Activated CD8-positive, alpha-beta T cell treated with anti-CD3 and anti-CD28 coated beads, Interleukin-2, amount 10 ng/mL, durations not matched to agents 7 days and 5 days (primary cell): ENCODE measurements around the gene TECPR2. TPM values are rescaled to one million over a fixed set of nuclear protein-coding genes. Genes with fewer than 3 reads are reported as not detected.

Source experiments
- ATAC-seq: fragments of 150-1000 bp; cut with Tn5 transposase; one replicate; pipeline ENCODE4 v1.10.0; 2021; ENCODE audit warnings: moderate library complexity
- CTCF ChIA-PET: fragments of 350-600 bp; sonication (Branson Sonifier 250); formaldehyde crosslinking; loops from one replicate; lab custom pipeline; 2021; ENCODE audit warnings: antibody characterized with exemption; lab: Charles Lee
- POLR2A ChIA-PET: fragments of 350-600 bp; sonication (Branson Sonifier 250); formaldehyde crosslinking; loops from one replicate; lab custom pipeline; 2021; ENCODE audit warnings: antibody characterized with exemption; lab: Charles Lee
- DNase-seq: peaks from one replicate; pipeline ENCODE4 v3.0.0-alpha.2; 2020
- H3K27ac Mint-ChIP-seq: one replicate; pipeline ENCODE4 v1.8.0; 2021; ENCODE audit warnings: mild to moderate bottlenecking, mixed read lengths
- H3K27me3 Mint-ChIP-seq: one replicate; pipeline ENCODE4 v1.8.0; 2021; ENCODE audit warnings: low read depth, mixed read lengths
- H3K36me3 Mint-ChIP-seq: one replicate; pipeline ENCODE4 v1.8.0; 2021; ENCODE audit warnings: low read depth, mixed read lengths
- H3K4me1 Mint-ChIP-seq: one replicate; pipeline ENCODE4 v1.8.0; 2021; ENCODE audit warnings: low read depth, mixed read lengths
- H3K4me3 Mint-ChIP-seq: one replicate; pipeline ENCODE4 v1.8.0; 2021; ENCODE audit warnings: mild to moderate bottlenecking, mixed read lengths
- H3K9me3 Mint-ChIP-seq: one replicate; pipeline ENCODE4 v1.8.0; 2022; ENCODE audit warnings: mixed read lengths; ENCODE audit not compliant: insufficient read depth
- total RNA-seq, 2 experiments: library from RNA; stranded (reverse); gene quantifications; one replicate each; pipeline ENCODE4 v1.2.3, GENCODE V29; 2021

TECPR2 gene
- total RNA-seq, 2 experiments from 2014 or later: 8.0 to 9.4 TPM

DNA sequence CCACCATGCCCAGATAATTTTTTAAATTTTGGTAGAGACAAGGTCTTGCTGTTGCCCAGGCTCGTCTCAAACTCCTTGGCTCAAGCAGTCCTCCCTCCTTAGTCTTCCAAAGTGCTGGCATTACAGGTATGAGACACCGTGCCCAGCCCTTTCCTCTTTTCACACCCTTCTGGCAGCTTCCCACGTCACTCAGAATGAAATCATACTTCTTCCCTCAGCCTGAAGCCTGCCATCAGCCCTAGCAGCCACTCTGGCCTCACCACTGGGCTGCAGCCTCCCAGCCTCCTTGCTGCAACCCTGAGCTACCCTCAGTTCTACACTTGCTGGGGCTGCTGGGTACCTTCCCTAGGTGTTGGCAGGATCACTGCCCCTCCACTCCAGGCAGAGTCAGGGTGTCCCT lies 128.6 kb downstream of the TECPR2 start:
- H3K4me1 Mint-ChIP-seq: no peaks in the 10 kb centered on the region
- H3K4me3 Mint-ChIP-seq: no peak overlapping the region
- no peaks in the 10 kb centered on the region for H3K27me3 Mint-ChIP-seq
- no peaks in the 10 kb centered on the region for H3K9me3 Mint-ChIP-seq
- no peaks in the 10 kb centered on the region for H3K36me3 Mint-ChIP-seq
- DNase-seq: no peak
- POLR2A ChIA-PET: no interaction called here
- ATAC-seq: no peak
- CTCF ChIA-PET: no interaction called here
- no peak overlapping the region for H3K27ac Mint-ChIP-seq

DNA sequence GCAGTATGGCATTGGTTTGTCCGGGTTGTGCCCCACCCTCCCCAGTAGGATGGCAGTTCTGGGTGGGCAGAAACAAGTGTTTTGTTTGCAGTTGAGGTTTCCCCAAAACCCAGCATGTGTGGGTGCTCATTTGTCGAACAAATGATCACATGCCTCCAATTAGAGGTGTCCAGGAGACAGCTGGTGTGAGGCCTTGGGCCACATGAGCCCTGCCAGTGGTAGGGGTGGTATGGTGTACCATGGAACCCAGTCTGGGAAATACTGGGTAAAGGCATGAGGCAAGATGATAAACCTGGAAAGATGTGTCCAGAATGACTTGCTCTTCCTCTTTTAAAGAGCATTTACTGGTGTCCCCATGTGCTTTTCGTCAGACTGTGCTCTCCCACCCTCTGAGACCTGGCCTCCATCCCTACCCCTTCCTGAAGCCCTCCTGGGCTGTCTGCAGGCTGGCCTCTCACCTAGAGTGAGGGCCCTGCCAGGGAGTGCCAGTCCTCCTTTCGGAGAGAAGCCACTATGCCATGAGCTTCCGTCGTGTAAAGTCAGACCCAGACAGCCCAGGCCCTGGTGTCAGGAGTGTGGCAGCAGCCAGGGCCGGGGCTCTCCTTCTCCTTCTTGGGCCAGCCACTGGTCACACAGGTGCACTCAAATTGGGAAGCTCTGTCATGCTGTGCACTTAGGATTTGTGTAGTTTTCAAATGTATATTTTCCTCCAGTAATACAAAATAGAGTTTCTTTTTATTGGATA lies 129.2 kb downstream of the TECPR2 start:
- no peaks in the 10 kb centered on the region for H3K4me1 Mint-ChIP-seq
- H3K4me3 Mint-ChIP-seq: no peak overlapping the region
- CTCF ChIA-PET: no interaction called here
- POLR2A ChIA-PET: no interaction called here
- DNase-seq (no peak), ATAC-seq (no peak)
- no peaks in the 10 kb centered on the region for H3K9me3 Mint-ChIP-seq
- no peak overlapping the region for H3K27ac Mint-ChIP-seq
- H3K27me3 Mint-ChIP-seq: no peaks in the 10 kb centered on the region
- no peaks in the 10 kb centered on the region for H3K36me3 Mint-ChIP-seq

DNA sequence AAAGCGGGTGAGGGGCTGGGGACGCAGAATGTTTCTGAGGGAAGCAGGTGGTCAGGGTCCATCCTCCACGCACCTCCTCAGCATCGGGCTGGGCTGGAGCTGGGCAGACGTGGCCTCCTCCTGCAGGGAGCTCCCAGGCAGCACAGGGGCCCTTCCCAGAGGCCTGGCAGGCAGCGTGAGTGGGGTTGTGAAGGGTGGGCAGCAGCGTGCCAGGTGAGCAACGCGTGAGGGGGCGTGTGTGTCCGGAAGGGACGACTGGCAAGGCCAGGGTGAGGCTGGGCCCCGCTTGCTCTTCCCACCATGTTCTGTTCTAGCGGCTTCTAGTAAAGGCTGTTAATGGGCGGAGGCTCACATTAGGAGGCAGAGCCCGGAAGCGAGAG lies 129.8 kb downstream of the TECPR2 start:
- DNase-seq (no peak), ATAC-seq (no peak)
- Mint-ChIP-seq H3K4me1 (no peaks in the 10 kb centered on the region), H3K27me3 (no peaks in the 10 kb centered on the region), H3K4me3 (no peak overlapping the region), H3K27ac (no peak overlapping the region), H3K36me3 (no peaks in the 10 kb centered on the region), H3K9me3 (no peaks in the 10 kb centered on the region)
- POLR2A ChIA-PET: no interaction called here
- CTCF ChIA-PET: no interaction called here

- Mint-ChIP-seq H3K4me1 (no peaks in the 10 kb centered on the region), H3K4me3 (no peak overlapping the region), H3K9me3 (no peaks in the 10 kb centered on the region), H3K36me3 (no peaks in the 10 kb centered on the region), H3K27ac (no peak overlapping the region), H3K27me3 (no peaks in the 10 kb centered on the region)
- CTCF ChIA-PET: no interaction called here
- no peak for ATAC-seq
- POLR2A ChIA-PET: no interaction called here
- no peak for DNase-seq
Observed at GRCh38 chr14:102493096-102493495, 130.4 kb downstream of the TECPR2 start.

- no peaks in the 10 kb centered on the region for H3K36me3 Mint-ChIP-seq
- no peaks in the 10 kb centered on the region for H3K4me1 Mint-ChIP-seq
- DNase-seq (no peak), ATAC-seq (no peak)
- H3K4me3 Mint-ChIP-seq: no peak overlapping the region
- ChIA-PET CTCF (interaction anchor here (1.4 kb wide), 1 partner anchor 55 kb away, joined by 4 read pairs; no protein-coding TSS in a partner anchor), POLR2A (no interaction called here)
- no peaks in the 10 kb centered on the region for H3K9me3 Mint-ChIP-seq
- no peaks in the 10 kb centered on the region for H3K27me3 Mint-ChIP-seq
- no peak overlapping the region for H3K27ac Mint-ChIP-seq
Observed at GRCh38 chr14:102493585-102493984, 130.8 kb downstream of the TECPR2 start.

- H3K36me3 Mint-ChIP-seq: peaks cover 5% of the 10 kb centered on the region
- DNase-seq (no peak), ATAC-seq (no peak)
- H3K4me3 Mint-ChIP-seq: no peak overlapping the region
- H3K4me1 Mint-ChIP-seq: peaks cover 13% of the 10 kb centered on the region
- POLR2A ChIA-PET: no interaction called here
- no peak overlapping the region for H3K27ac Mint-ChIP-seq
- H3K27me3 Mint-ChIP-seq: no peaks in the 10 kb centered on the region
- H3K9me3 Mint-ChIP-seq: no peaks in the 10 kb centered on the region
- CTCF ChIA-PET: no interaction called here
Observed at GRCh38 chr14:102495491-102496330, 133.0 kb downstream of the TECPR2 start.

DNA sequence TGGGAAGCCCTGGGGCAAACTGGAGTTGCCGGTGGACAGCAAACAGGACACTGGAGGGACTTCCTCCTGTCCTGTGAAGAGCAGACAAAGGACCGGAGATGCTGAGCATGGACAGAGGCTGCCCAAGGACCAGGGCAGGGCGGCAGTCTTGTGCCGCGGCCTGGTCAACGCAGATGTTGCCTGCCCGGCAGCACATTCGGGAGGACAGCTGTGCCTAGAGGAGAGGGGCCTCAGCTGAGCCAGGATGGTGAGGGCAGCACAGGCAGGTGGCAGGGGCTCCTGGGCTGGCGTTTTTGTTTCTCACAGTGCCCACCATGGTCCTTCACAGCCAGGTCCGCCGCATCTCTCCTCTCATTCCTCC lies 133.6 kb downstream of the TECPR2 start:
- ChIA-PET POLR2A (no interaction called here), CTCF (no interaction called here)
- Mint-ChIP-seq H3K27me3 (no peaks in the 10 kb centered on the region), H3K4me1 (peaks cover 19% of the 10 kb centered on the region), H3K4me3 (no peak overlapping the region), H3K27ac (no peak overlapping the region), H3K9me3 (no peaks in the 10 kb centered on the region), H3K36me3 (peaks cover 5% of the 10 kb centered on the region)
- no peak for DNase-seq
- ATAC-seq: no peak

GRCh38 chr14:102496958-102497744 lies 134.4 kb downstream of the TECPR2 start:
- no peak overlapping the region for H3K4me3 Mint-ChIP-seq
- H3K4me1 Mint-ChIP-seq: peaks cover 20% of the 10 kb centered on the region
- H3K36me3 Mint-ChIP-seq: peaks cover 5% of the 10 kb centered on the region
- ChIA-PET CTCF (no interaction called here), POLR2A (no interaction called here)
- DNase-seq: no peak
- no peak for ATAC-seq
- no peaks in the 10 kb centered on the region for H3K9me3 Mint-ChIP-seq
- no peaks in the 10 kb centered on the region for H3K27me3 Mint-ChIP-seq
- no peak overlapping the region for H3K27ac Mint-ChIP-seq

DNA sequence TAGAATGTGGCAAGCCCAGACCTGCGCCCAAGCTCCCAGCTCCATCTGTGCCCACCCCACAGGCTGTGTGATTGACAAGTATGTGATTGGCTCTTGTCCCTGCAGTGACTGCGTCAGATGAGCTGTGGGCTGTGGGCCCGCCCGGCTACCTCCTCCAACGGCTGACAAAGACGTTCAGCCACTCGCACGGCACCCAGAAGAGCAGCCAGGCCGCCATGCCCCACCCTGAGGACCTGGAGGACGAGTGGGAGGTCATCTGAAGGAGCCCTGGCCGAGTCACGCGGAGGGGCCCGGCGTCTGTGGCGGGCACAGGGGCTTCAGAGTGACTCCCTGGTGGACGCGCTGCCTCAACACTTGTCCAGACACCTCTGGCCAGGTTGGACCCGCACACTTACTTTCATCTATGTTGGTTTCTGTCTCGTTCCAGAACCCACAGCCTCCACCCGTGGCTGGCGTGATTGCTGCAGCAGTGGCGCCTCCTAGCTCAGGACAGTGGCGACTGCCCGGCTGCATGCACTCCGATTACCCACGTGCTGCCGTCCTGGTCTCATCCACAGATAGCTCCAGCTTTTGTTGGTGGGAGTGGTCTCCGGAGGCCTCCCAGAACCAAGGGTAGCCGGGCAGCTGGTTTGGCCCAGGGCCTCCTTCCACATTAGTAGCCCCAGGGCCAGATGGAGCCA lies 135.4 kb downstream of the TECPR2 start:
- ATAC-seq (no peak), DNase-seq (no peak)
- Mint-ChIP-seq H3K4me1 (peaks cover 20% of the 10 kb centered on the region), H3K27ac (no peak overlapping the region), H3K4me3 (no peak overlapping the region), H3K9me3 (no peaks in the 10 kb centered on the region), H3K36me3 (peaks cover 5% of the 10 kb centered on the region), H3K27me3 (no peaks in the 10 kb centered on the region)
- ChIA-PET POLR2A (no interaction called here), CTCF (no interaction called here)

- no peak for DNase-seq
- H3K9me3 Mint-ChIP-seq: no peaks in the 10 kb centered on the region
- H3K36me3 Mint-ChIP-seq: peaks cover 5% of the 10 kb centered on the region
- ChIA-PET POLR2A (no interaction called here), CTCF (no interaction called here)
- no peak overlapping the region for H3K4me3 Mint-ChIP-seq
- peaks cover 20% of the 10 kb centered on the region for H3K4me1 Mint-ChIP-seq
- ATAC-seq: no peak
- no peak overlapping the region for H3K27ac Mint-ChIP-seq
- H3K27me3 Mint-ChIP-seq: no peaks in the 10 kb centered on the region
Observed at GRCh38 chr14:102498678-102499265, 136.0 kb downstream of the TECPR2 start.

GRCh38 chr14:102499401-102500157 lies 136.8 kb downstream of the TECPR2 start:
- no peak for ATAC-seq
- Mint-ChIP-seq H3K36me3 (peaks cover 5% of the 10 kb centered on the region), H3K27me3 (no peaks in the 10 kb centered on the region), H3K4me3 (no peak overlapping the region), H3K27ac (peak overlapping the region; percentile 39), H3K9me3 (no peaks in the 10 kb centered on the region), H3K4me1 (peaks cover 20% of the 10 kb centered on the region)
- DNase-seq: no peak
- ChIA-PET POLR2A (no interaction called here), CTCF (interaction anchor here (1.0 to 1.2 kb wide), 2 partner anchors 10 to 25 kb away, joined by 4 read pairs; partner anchors contain the start of gene ANKRD9)
